ENCODE measurements around the gene ZNF433.

ZNF433 gene

GRCh38 chr19:11973019-11973810 lies 62.3 kb downstream of the ZNF433 start:
- Histone ChIP-seq H3K36me3 (replicated peaks) (no peaks in the 10 kb centered on the region), H3K4me3 (ENCODE audit: low read depth, low read length) (no peak overlapping the region), H3K27ac (no peak overlapping the region), H3K27me3 (replicated peaks) (no peaks in the 10 kb centered on the region)
- no peak for DNase-seq
- TF ChIP-seq CTCF (IDR thresholded peaks at IDR 0.05; ENCODE audit: low read depth, low read length, missing control alignments) = no peak
- in situ Hi-C loops (cut with HindIII; ENCODE audit: low pct_ligation_motif_present, low sequenced_read_pairs) = no loop called here

DNA sequence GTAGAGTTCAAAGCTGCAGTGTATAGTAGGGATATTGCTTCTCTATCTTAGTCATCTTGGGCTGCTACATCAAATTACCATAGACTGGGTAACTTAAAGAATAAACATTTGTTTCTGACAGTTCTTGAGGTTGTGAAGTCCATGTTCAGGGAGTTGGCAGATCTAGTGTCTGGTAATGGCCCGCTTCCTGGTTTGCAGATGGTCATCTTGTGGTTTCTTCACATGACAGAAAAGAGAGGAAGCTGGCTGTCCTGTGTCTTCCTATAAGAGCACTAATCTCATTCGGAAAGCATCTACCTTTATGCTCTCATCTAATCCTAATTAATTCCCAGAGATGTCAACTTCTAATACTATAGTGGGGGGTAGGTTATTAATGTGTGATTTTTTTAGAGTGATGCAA lies 64.4 kb downstream of the ZNF433 start:
- no peak for TF ChIP-seq CTCF (IDR thresholded peaks at IDR 0.05; ENCODE audit: low read depth, low read length, missing control alignments)
- no peak for DNase-seq
- Histone ChIP-seq H3K27ac (no peak overlapping the region), H3K36me3 (replicated peaks) (no peaks in the 10 kb centered on the region), H3K27me3 (replicated peaks) (no peaks in the 10 kb centered on the region), H3K4me3 (ENCODE audit: low read depth, low read length) (no peak overlapping the region)
- in situ Hi-C loops (cut with HindIII; ENCODE audit: low pct_ligation_motif_present, low sequenced_read_pairs) = no loop called here

- no peaks in the 10 kb centered on the region for H3K36me3 ChIP-seq (replicated peaks)
- DNase-seq = no peak
- in situ Hi-C loops (cut with HindIII; ENCODE audit: low pct_ligation_motif_present, low sequenced_read_pairs) = no loop called here
- no peaks in the 10 kb centered on the region for H3K27me3 ChIP-seq (replicated peaks)
- no peak overlapping the region for H3K4me3 ChIP-seq (ENCODE audit: low read depth, low read length)
- TF ChIP-seq CTCF (IDR thresholded peaks at IDR 0.05; ENCODE audit: low read depth, low read length, missing control alignments) = no peak
- no peak overlapping the region for H3K27ac ChIP-seq
These were observed 65.3 kb downstream of the ZNF433 start for GRCh38 chr19:11970174-11970573.

DNA sequence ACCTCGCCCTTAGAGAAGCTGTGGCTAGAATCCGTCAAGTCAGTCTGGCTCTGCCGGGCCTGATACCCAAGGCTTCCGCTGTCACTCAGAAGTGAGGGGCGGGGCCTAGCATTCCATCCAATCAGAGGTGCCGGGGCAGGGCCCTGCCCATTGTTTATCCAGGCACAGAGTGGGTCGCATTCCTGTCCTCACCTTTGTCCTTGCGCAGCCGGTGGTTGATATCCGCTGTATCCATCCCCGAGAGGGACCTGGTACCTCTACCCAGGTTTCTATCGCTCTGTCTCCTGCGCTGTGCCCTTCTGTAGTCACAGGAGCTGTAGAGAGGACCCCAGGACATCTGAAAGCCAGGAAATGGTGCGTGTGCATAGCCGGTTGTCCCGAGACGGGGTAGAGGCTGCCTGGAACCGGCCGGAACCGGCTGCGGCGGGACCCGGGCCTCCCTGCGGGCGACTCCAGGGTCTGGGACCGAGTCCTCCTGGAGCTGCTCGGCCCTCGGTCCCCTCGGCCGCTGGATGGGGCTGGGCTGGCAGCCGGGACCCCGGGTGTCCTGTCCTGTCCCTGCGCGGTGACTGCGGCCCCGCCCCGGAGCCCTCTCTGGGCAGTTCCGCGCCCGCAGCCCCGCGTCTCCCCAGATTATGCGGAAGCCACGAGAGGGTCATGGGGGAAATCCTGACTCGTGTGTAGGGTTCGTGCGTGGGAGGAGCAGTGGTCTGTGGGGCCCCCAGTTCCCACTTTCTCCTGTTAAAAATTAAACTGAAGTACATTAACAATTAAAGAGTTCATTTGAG lies 70.4 kb downstream of the ZNF433 start, which contains the start of gene ZNF763:
Gene ZNF763 (plus strand): TSS at position 183 of the 788 bp plus-strand sequence. CDS start 169 bp downstream, at position 352.
- TF ChIP-seq CTCF (IDR thresholded peaks at IDR 0.05; ENCODE audit: low read depth, low read length, missing control alignments) = no peak
- peak; percentile 67 for DNase-seq
- in situ Hi-C loops (cut with HindIII; ENCODE audit: low pct_ligation_motif_present, low sequenced_read_pairs) = no loop called here
- H3K4me3 ChIP-seq (ENCODE audit: low read depth, low read length) = peak within 1 kb of the TSS; percentile 65
- H3K36me3 ChIP-seq (replicated peaks) = no peaks in the 10 kb centered on the region
- H3K27me3 ChIP-seq (replicated peaks) = no peaks in the 10 kb centered on the region
- H3K27ac ChIP-seq = no peak within 1 kb of the TSS

Measured in brain microvascular endothelial cell (primary cell).